A204.1 (cell line): Measurements from ENCODE around the gene ADCY3.

Source experiments
- FAIRE-seq: peaks from 2 replicates; lab custom pipeline; 2012; peaks lifted over from hg19 to GRCh38; lab: Jason Lieb, UNC

ADCY3 gene

GRCh38 chr2:24874035-24874434 is 46.0 kb downstream of the ADCY3 start:
- FAIRE-seq: no peak

GRCh38 chr2:24873619-24874018 is 46.4 kb downstream of the ADCY3 start:
- FAIRE-seq: no peak

- no peak for FAIRE-seq
Observed at GRCh38 chr2:24872344-24873115, 47.5 kb downstream of the ADCY3 start.

- no peak for FAIRE-seq
Observed at GRCh38 chr2:24871852-24872333, 48.1 kb downstream of the ADCY3 start.

- no peak for FAIRE-seq
Observed at GRCh38 chr2:24870891-24871705, 48.9 kb downstream of the ADCY3 start.

GRCh38 chr2:24870440-24870839 is 49.6 kb downstream of the ADCY3 start:
- no peak for FAIRE-seq

GRCh38 chr2:24866946-24867345 is 53.1 kb downstream of the ADCY3 start:
- FAIRE-seq: no peak

GRCh38 chr2:24863641-24864040 is 56.4 kb downstream of the ADCY3 start:
- no peak for FAIRE-seq

GRCh38 chr2:24861500-24861899 is 58.5 kb downstream of the ADCY3 start:
- FAIRE-seq: no peak

GRCh38 chr2:24860631-24861030 is 59.4 kb downstream of the ADCY3 start:
- no peak for FAIRE-seq

- FAIRE-seq: no peak
Observed at GRCh38 chr2:24859968-24860600, 60.0 kb downstream of the ADCY3 start.

GRCh38 chr2:24858996-24859395 is 61.0 kb downstream of the ADCY3 start:
- FAIRE-seq: no peak

- no peak for FAIRE-seq
Observed at GRCh38 chr2:24857746-24858145, 62.3 kb downstream of the ADCY3 start.

- FAIRE-seq: no peak
Observed at GRCh38 chr2:24856791-24857211, 63.2 kb downstream of the ADCY3 start.

GRCh38 chr2:24855726-24856125 is 64.3 kb downstream of the ADCY3 start:
- FAIRE-seq: no peak

- FAIRE-seq: no peak
Observed at GRCh38 chr2:24855022-24855622, 64.9 kb downstream of the ADCY3 start.

GRCh38 chr2:24853996-24854395 is 66.0 kb downstream of the ADCY3 start:
- no peak for FAIRE-seq

- no peak for FAIRE-seq
Observed at GRCh38 chr2:24853046-24853445, 67.0 kb downstream of the ADCY3 start.

GRCh38 chr2:24852431-24853020 is 67.5 kb downstream of the ADCY3 start:
- FAIRE-seq: no peak

- FAIRE-seq: no peak
Observed at GRCh38 chr2:24852026-24852425, 68.0 kb downstream of the ADCY3 start.

GRCh38 chr2:24850944-24851343 is 69.1 kb downstream of the ADCY3 start:
- FAIRE-seq: no peak

GRCh38 chr2:24845691-24846090 is 74.3 kb downstream of the ADCY3 start:
- FAIRE-seq: no peak
